Lung (tissue), 12 donors: ENCODE data around the gene SRPX. TPM values are rescaled to one million over a fixed set of nuclear protein-coding genes. Genes with fewer than 3 reads are reported as not detected.
A peak's percentile ranks its signal among the peaks of the same experiment; 100 is the strongest.

Source experiments
- ATAC-seq: fragments of 200-7000 bp; cut with Tn5 transposase; one replicate; pipeline ENCODE4 v1.9.1; 2020; ENCODE audit warnings: moderate number of reproducible peaks; ENCODE audit not compliant: insufficient read depth, low FRiP score
- DNase-seq, 3 donors: peaks; one replicate each; pipeline ENCODE4 v3.0.0-alpha.2; 2013 to 2017
- H3K27ac ChIP-seq, 2 donors: one replicate each; pipeline ENCODE4 v1.5.1; 2013; ENCODE audit warnings: mild to moderate bottlenecking in 2 of 2, moderate library complexity in 2 of 2, control low read depth in 1 of 2, inconsistent platforms in 1 of 2, low read depth in 1 of 2, low read length in 1 of 2
- H3K27me3 ChIP-seq, 3 donors: one replicate each; pipeline ENCODE4 v1.5.1; 2013; ENCODE audit warnings: low read length in 2 of 3; ENCODE audit not compliant: control insufficient read depth in 3 of 3, insufficient read depth in 3 of 3
- H3K36me3 ChIP-seq, 4 donors: one replicate each; pipeline ENCODE4 v1.5.1; 2013; ENCODE audit warnings: low read length in 4 of 4, mild to moderate bottlenecking in 1 of 4, moderate library complexity in 1 of 4; ENCODE audit not compliant: control insufficient read depth in 4 of 4, insufficient read depth in 4 of 4
- H3K4me1 ChIP-seq, 5 donors: one replicate each; pipeline ENCODE4 v1.5.1; 2013; ENCODE audit warnings: low read length in 5 of 5, mild to moderate bottlenecking in 2 of 5, moderate library complexity in 1 of 5; ENCODE audit not compliant: control insufficient read depth in 5 of 5, insufficient read depth in 5 of 5
- H3K4me3 ChIP-seq: one replicate; pipeline ENCODE4 v1.5.1; 2013; ENCODE audit warnings: mild to moderate bottlenecking, control low read depth, moderate library complexity
- H3K9ac ChIP-seq, 2 donors: one replicate each; pipeline ENCODE4 v1.5.1; 2013; ENCODE audit warnings: low read length in 2 of 2, control low read depth in 1 of 2; ENCODE audit not compliant: insufficient read depth in 1 of 2
- H3K9me3 ChIP-seq, 4 donors: one replicate each; pipeline ENCODE4 v1.5.1; 2013; ENCODE audit warnings: low read length in 3 of 4, mild to moderate bottlenecking in 1 of 4, moderate library complexity in 1 of 4; ENCODE audit not compliant: control insufficient read depth in 4 of 4, insufficient read depth in 3 of 4
- WGBS, 2 donors: extraction: QIAGEN DNeasy Blood & Tissue Kit; methylation state at CpG; one replicate each; pipeline ENCODE4 v1.1.7; 2013; 5-methylcytosine and 5-hydroxymethylcytosine counted together
- polyA plus RNA-seq, 2 donors: library from polyadenylated mRNA; stranded (reverse); fragments of 200-250 nt; gene quantifications; one replicate each; pipeline ENCODE4 v1.2.1, GENCODE V29; 2013
- total RNA-seq, 2 donors: library from RNA; depleted of rRNA in 1 of 2; stranded (reverse); fragments of >200 nt in 1 of 2; gene quantifications; one replicate each; pipeline ENCODE4 v1.2.1, GENCODE V29; 2014 to 2021
- TF ChIP-seq, protein P1 (sequence below): IDR thresholded peaks from 2 replicates; pipeline ENCODE4 v1.5.1; 2012; ENCODE audit warnings: mild to moderate bottlenecking; ENCODE audit errors: control extremely low read depth, extremely low read depth
- donor health status: control.
- donor health status: control.
- donor health status: Bipolar disorder and iron deficiency.
- donor health status: healthy.
- donor health status: DM: yes; HTN: yes; CAD: no.

Gene SRPX
- total and polyA plus RNA-seq, 4 donors, result 43.4 to 71.0 (median 46.3) TPM

DNA sequence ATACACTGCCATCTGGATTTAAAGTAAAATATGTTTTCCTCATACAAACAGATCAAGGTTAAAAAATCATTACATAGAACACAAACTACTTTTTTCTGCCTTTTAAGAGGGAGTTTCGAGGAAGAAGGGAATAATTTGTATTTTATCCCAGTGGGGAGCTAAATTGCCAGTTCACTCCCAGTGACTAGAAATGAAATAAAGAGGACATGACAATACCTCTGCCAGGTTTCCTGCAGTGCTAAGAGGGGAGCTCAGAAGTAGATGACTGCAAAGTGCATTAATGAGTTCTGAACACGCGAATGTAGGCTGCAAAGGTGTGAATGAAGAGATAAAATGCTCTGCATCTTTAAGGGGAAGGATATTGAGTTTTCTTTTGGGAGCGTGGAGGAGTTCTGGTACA is 69.7 kb downstream of the SRPX start:
- ATAC-seq (no peak), DNase-seq (no peak)
- H3K27ac ChIP-seq, result no peak overlapping the region
- H3K9me3 ChIP-seq, result peaks cover 0 to 2% (median 0%) of the 10 kb centered on the region in 4 donors
- no peaks in the 10 kb centered on the region for H3K36me3 ChIP-seq
- H3K4me3 ChIP-seq, result no peak overlapping the region
- WGBS, 2 donors, result 67 to 95% methylated on average over 4 of the region's 4 CpGs
- H3K4me1 ChIP-seq, result no peaks in the 10 kb centered on the region
- H3K9ac ChIP-seq, result no peak overlapping the region
- TF ChIP-seq, protein P1, sequence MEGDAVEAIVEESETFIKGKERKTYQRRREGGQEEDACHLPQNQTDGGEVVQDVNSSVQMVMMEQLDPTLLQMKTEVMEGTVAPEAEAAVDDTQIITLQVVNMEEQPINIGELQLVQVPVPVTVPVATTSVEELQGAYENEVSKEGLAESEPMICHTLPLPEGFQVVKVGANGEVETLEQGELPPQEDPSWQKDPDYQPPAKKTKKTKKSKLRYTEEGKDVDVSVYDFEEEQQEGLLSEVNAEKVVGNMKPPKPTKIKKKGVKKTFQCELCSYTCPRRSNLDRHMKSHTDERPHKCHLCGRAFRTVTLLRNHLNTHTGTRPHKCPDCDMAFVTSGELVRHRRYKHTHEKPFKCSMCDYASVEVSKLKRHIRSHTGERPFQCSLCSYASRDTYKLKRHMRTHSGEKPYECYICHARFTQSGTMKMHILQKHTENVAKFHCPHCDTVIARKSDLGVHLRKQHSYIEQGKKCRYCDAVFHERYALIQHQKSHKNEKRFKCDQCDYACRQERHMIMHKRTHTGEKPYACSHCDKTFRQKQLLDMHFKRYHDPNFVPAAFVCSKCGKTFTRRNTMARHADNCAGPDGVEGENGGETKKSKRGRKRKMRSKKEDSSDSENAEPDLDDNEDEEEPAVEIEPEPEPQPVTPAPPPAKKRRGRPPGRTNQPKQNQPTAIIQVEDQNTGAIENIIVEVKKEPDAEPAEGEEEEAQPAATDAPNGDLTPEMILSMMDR, result no peak
- H3K27me3 ChIP-seq, result peaks cover 0 to 20% (median 12%) of the 10 kb centered on the region in 3 donors

DNA sequence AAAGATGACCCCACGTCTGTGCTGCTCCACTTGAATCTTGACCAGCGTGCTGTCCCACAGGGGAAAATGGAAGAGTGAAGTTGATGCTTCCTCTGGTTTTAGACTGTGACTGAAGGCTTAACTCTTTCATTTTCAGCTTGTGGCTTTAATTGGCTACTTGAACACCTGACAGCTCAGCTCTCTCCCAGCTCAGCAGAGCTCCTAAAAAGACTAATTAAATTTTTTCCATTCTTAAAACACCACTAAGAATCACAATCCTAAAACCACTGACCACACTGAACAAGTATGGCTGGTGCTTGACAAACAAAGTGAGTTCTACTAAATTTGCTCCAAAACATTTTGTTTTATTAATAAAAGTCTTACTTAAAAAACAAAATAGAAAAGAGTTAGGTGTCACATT is 71.7 kb downstream of the SRPX start:
- TF ChIP-seq, protein P1, result no peak
- no peak for ATAC-seq
- Histone ChIP-seq H3K27me3 (peaks cover 0 to 12% (median 9%) of the 10 kb centered on the region in 3 donors), H3K9ac (no peak overlapping the region), H3K4me1 (no peaks in the 10 kb centered on the region), H3K36me3 (no peaks in the 10 kb centered on the region), H3K27ac (no peak overlapping the region), H3K9me3 (peaks cover 0 to 2% (median 0%) of the 10 kb centered on the region in 4 donors), H3K4me3 (no peak overlapping the region)
- no peak for DNase-seq
- 70 to 92% methylated on average over 2 of the region's 2 CpGs for WGBS, 2 donors

DNA sequence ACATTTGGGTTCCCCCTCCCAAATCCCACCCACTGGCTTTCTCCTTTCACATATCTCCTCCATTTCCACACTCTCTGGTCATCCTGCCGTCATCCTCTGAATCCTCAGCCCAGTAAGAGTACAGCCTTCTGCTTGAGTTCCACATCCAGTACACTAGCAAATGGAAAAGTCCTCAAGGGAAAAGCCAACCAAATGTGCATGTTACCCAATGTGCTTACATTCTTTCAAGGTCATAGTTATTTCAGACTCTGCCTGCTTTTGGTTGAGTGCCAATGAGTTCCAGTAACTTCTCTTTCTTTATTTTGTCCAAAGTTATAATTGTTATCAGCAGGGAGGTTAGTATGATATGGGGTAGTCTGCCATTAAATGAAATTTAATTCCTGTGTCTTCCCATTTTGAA is 78.1 kb downstream of the SRPX start:
- no peaks in the 10 kb centered on the region for H3K36me3 ChIP-seq
- H3K9me3 ChIP-seq, result no peaks in the 10 kb centered on the region
- TF ChIP-seq, protein P1, result no peak
- H3K27ac ChIP-seq, result no peak overlapping the region
- WGBS, 2 donors, result 68 to 73% methylated on average over 1 of the region's 1 CpG
- H3K27me3 ChIP-seq, result peaks cover 0 to 30% (median 14%) of the 10 kb centered on the region in 3 donors
- no peak overlapping the region for H3K4me3 ChIP-seq
- ATAC-seq (no peak), DNase-seq (peak in 2 of 3 donors; percentile 38 to 44)
- peaks cover 0 to 6% (median 0%) of the 10 kb centered on the region in 5 donors for H3K4me1 ChIP-seq
- no peak overlapping the region for H3K9ac ChIP-seq

DNA sequence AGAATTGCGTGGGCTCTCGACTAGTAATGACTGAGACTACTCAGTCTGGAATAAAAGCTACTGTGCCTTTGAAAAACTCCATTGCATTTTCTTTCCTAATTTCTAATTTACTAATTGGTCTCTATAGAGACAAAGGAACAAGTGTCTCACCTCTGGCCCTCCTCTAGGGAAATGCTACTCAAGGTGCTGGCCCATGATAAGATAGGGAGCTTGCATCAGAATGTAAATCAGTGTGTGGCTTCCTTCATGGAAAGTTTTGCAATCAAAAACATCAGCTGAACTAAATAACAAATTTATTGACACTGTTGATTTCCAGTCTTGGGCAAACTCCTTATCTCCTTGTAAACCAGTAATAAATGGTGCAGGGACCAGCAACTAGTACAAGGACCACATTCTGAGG is 81.8 kb downstream of the SRPX start:
- Histone ChIP-seq H3K9ac (no peak overlapping the region), H3K27me3 (peaks cover 0 to 41% (median 15%) of the 10 kb centered on the region in 3 donors), H3K27ac (no peak overlapping the region), H3K4me3 (no peak overlapping the region), H3K4me1 (peaks cover 0 to 6% (median 0%) of the 10 kb centered on the region in 5 donors), H3K36me3 (no peaks in the 10 kb centered on the region), H3K9me3 (no peaks in the 10 kb centered on the region)
- ATAC-seq (no peak), DNase-seq (no peak)
- 84 to 90% methylated on average over 2 of the region's 2 CpGs for WGBS, 2 donors
- TF ChIP-seq, protein P1, result no peak
